Natural killer cell (primary cell): ENCODE measurements around the gene ERBB4. TPM values are rescaled to one million over a fixed set of nuclear protein-coding genes. Genes with fewer than 3 reads are reported as not detected.

Experiments
- ATAC-seq, 3 donors: fragments of 150-1000 bp in 2 of 3; fragments of 200-7000 bp in 1 of 3; cut with Tn5 transposase; 1 replicate in 1 of 3; 2 replicates in 2 of 3; pipeline ENCODE4 v1.10.0; 2021; ENCODE audit warnings: mild to moderate bottlenecking in 2 of 3, moderate library complexity in 2 of 3
- DNase-seq, 2 donors: peaks; one replicate each; pipeline versions ENCODE4 v3.0.0 to v3.0.0-alpha.2; 2013 to 2021; ENCODE audit warnings: mixed read lengths in 1 of 2
- H3K27ac ChIP-seq: one replicate; pipeline ENCODE4 v1.5.1; 2013; ENCODE audit warnings: mild to moderate bottlenecking, low read length
- H3K27me3 ChIP-seq: one replicate; pipeline ENCODE4 v1.6.1; 2013; ENCODE audit warnings: low read length; ENCODE audit not compliant: control insufficient read depth, insufficient read depth
- H3K36me3 ChIP-seq: one replicate; pipeline ENCODE4 v1.6.1; 2013; ENCODE audit warnings: low read length; ENCODE audit not compliant: control insufficient read depth, insufficient read depth
- H3K4me1 ChIP-seq: one replicate; pipeline ENCODE4 v1.6.1; 2013; ENCODE audit warnings: low read length; ENCODE audit not compliant: control insufficient read depth, insufficient read depth
- H3K4me3 ChIP-seq: one replicate; pipeline ENCODE4 v1.5.1; 2013; ENCODE audit warnings: low read length
- H3K9me3 ChIP-seq: one replicate; pipeline ENCODE4 v1.6.1; 2013; ENCODE audit warnings: low read length; ENCODE audit not compliant: control insufficient read depth, insufficient read depth
- H3K27ac Mint-ChIP-seq, 2 donors: one replicate each; pipeline ENCODE4 v1.8.0; 2022; ENCODE audit warnings: mild to moderate bottlenecking in 2 of 2, mixed read lengths in 2 of 2, moderate library complexity in 1 of 2
- H3K27me3 Mint-ChIP-seq, 2 donors: one replicate each; pipeline ENCODE4 v1.8.0; 2022; ENCODE audit warnings: low read depth in 2 of 2, mixed read lengths in 2 of 2
- H3K36me3 Mint-ChIP-seq: one replicate; pipeline ENCODE4 v1.8.0; 2022; ENCODE audit warnings: mixed read lengths
- H3K4me1 Mint-ChIP-seq, 2 donors: one replicate each; pipeline ENCODE4 v1.8.0; 2022; ENCODE audit warnings: mixed read lengths in 2 of 2
- H3K4me3 Mint-ChIP-seq: one replicate; pipeline ENCODE4 v1.8.0; 2022; ENCODE audit warnings: mild to moderate bottlenecking, moderate library complexity, mixed read lengths
- H3K9me3 Mint-ChIP-seq, 2 donors: one replicate each; pipeline ENCODE4 v1.8.0; 2022; ENCODE audit warnings: mixed read lengths in 2 of 2
- WGBS: methylation state at CpG from one replicate; pipeline ENCODE4 v1.1.7; 2013; ENCODE audit warnings: missing lambda C conversion rate; ENCODE audit not compliant: insufficient coverage; 5-methylcytosine and 5-hydroxymethylcytosine counted together
- intact Hi-C: fragments of 100-400 bp; cut with micrococcal nuclease; formaldehyde crosslinking; loops from one replicate; pipeline ENCODE4 v1.14.2; 2022
- total RNA-seq, 4 donors: library from RNA; stranded (reverse); fragments of 120-200 nt in 1 of 4; gene quantifications; one replicate each; pipeline versions ENCODE4 v1.2.3 to v1.2.4, GENCODE V29; 2013 to 2022
- TF ChIP-seq, protein P1 (sequence below): fragments of 200-600 bp; IDR thresholded peaks from one replicate; pipeline ENCODE4 v1.8.0; 2022; ENCODE audit warnings: antibody characterized with exemption

ERBB4 gene
- total RNA-seq, 3 donors from 2014 or later (not counting 1 experiment from before 2014, with no cell fraction given) = 0.08 TPM; not detected in 2

DNA sequence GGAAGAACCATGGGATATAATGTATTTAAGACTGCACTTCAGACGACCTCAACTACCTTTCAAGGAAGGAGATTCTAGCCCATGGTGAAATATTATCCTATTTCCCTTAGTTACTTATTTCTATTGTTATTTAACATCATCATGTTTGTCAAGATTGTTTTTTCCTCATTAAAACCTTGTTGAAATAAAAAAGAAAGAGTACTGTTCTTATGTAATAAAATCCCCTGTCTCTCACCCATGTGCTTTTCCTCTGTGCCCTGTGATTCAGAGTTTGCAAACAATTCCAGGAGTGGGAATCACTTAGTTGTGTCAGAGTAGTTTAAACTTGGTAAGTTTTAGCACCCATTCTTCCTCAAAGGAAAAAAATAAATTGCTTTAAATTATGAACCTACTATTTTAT is 43.6 kb downstream of the ERBB4 start:
- no peaks in the 10 kb centered on the region for H3K4me1 ChIP-seq
- no peaks in the 10 kb centered on the region for H3K27me3 ChIP-seq
- H3K27ac ChIP-seq = no peak overlapping the region
- WGBS = no CpG with 5 or more reads among the region's 1 CpG
- intact Hi-C loops = no loop called here
- peaks cover 0 to 3% of the 10 kb centered on the region in 2 donors for H3K9me3 Mint-ChIP-seq
- DNase-seq (no peak), ATAC-seq (no peak)
- no peak overlapping the region for H3K4me3 ChIP-seq
- no peaks in the 10 kb centered on the region for H3K27me3 Mint-ChIP-seq
- H3K4me1 Mint-ChIP-seq = no peaks in the 10 kb centered on the region
- TF ChIP-seq, protein P1, sequence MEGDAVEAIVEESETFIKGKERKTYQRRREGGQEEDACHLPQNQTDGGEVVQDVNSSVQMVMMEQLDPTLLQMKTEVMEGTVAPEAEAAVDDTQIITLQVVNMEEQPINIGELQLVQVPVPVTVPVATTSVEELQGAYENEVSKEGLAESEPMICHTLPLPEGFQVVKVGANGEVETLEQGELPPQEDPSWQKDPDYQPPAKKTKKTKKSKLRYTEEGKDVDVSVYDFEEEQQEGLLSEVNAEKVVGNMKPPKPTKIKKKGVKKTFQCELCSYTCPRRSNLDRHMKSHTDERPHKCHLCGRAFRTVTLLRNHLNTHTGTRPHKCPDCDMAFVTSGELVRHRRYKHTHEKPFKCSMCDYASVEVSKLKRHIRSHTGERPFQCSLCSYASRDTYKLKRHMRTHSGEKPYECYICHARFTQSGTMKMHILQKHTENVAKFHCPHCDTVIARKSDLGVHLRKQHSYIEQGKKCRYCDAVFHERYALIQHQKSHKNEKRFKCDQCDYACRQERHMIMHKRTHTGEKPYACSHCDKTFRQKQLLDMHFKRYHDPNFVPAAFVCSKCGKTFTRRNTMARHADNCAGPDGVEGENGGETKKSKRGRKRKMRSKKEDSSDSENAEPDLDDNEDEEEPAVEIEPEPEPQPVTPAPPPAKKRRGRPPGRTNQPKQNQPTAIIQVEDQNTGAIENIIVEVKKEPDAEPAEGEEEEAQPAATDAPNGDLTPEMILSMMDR = no peak
- no peak overlapping the region for H3K27ac Mint-ChIP-seq
- H3K9me3 ChIP-seq = no peaks in the 10 kb centered on the region
- H3K4me3 Mint-ChIP-seq = no peak overlapping the region
- no peaks in the 10 kb centered on the region for H3K36me3 Mint-ChIP-seq
- H3K36me3 ChIP-seq = no peaks in the 10 kb centered on the region

DNA sequence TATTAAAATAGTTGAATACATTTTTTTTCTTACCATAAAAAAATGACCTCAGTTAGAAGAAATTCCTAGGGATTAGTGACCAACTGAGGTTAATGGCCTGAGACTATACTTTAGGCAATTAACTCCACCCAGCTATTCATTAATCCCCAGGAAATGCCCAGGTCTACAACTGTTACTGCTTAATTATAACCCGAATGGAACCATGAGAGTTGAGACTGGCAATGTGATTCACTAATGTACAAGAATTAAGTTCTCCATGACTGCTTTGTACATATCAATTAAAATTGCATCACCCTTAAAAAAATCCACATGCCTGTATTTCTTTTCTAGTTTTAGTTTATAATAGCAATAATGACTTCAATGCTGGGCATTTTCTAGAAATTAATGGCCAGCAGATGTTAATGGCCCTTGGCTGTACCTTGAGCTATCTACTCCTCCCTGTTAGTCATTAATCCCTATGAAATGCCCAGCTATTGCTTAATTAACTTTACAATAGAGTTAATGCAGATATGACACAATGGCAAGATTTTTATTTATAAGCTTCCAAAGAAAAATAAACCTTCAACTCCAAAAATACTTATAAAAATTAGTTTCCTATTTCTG is 44.1 kb downstream of the ERBB4 start:
- no peaks in the 10 kb centered on the region for H3K36me3 Mint-ChIP-seq
- H3K9me3 ChIP-seq = no peaks in the 10 kb centered on the region
- H3K27ac Mint-ChIP-seq = no peak overlapping the region
- H3K36me3 ChIP-seq = no peaks in the 10 kb centered on the region
- peaks cover 0 to 3% of the 10 kb centered on the region in 2 donors for H3K9me3 Mint-ChIP-seq
- H3K4me1 ChIP-seq = no peaks in the 10 kb centered on the region
- no peaks in the 10 kb centered on the region for H3K27me3 Mint-ChIP-seq
- H3K4me1 Mint-ChIP-seq = no peaks in the 10 kb centered on the region
- H3K4me3 Mint-ChIP-seq = no peak overlapping the region
- 75% methylated on average over 1 of the region's 1 CpG for WGBS
- H3K4me3 ChIP-seq = no peak overlapping the region
- intact Hi-C loops = no loop called here
- ATAC-seq (no peak), DNase-seq (no peak)
- TF ChIP-seq, protein P1 = no peak
- no peaks in the 10 kb centered on the region for H3K27me3 ChIP-seq
- H3K27ac ChIP-seq = no peak overlapping the region

DNA sequence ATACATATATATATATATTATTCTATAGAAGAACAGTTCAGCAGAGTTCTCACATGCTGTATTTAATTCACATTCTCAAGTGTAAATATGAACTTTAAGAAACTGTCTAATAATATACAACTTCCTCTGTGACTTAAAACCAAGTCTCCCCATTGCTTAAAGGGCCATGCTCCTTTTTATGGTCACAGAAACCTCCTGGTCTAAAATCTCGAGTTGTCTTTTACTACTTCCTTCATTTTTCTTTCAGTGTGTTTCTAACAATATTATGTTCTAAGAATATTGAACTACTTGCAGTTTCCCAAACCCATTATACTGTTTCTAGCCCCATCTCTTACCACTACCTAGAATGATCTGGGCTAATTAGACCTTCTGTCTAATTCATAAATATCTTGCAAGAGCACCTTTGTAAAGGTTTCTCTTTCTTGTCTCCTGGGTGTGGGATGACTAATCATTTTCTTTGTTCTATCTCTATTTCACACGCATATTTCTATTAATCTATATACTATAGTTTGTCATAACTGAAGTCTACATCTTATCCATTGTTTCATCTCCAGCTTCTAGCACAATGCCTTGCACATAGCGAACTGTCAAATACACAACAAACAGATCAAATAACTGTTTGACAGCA is 48.8 kb downstream of the ERBB4 start:
- no peak overlapping the region for H3K27ac Mint-ChIP-seq
- intact Hi-C loops = no loop called here
- DNase-seq (no peak), ATAC-seq (no peak)
- no peaks in the 10 kb centered on the region for H3K27me3 Mint-ChIP-seq
- no peaks in the 10 kb centered on the region for H3K36me3 Mint-ChIP-seq
- TF ChIP-seq, protein P1 = no peak
- Histone ChIP-seq H3K4me3 (no peak overlapping the region), H3K27me3 (no peaks in the 10 kb centered on the region), H3K27ac (no peak overlapping the region), H3K4me1 (no peaks in the 10 kb centered on the region), H3K9me3 (no peaks in the 10 kb centered on the region), H3K36me3 (no peaks in the 10 kb centered on the region)
- peaks cover 2 to 3% of the 10 kb centered on the region in 2 donors for H3K9me3 Mint-ChIP-seq
- no peaks in the 10 kb centered on the region for H3K4me1 Mint-ChIP-seq
- WGBS = 77% methylated on average over 1 of the region's 3 CpGs
- no peak overlapping the region for H3K4me3 Mint-ChIP-seq

DNA sequence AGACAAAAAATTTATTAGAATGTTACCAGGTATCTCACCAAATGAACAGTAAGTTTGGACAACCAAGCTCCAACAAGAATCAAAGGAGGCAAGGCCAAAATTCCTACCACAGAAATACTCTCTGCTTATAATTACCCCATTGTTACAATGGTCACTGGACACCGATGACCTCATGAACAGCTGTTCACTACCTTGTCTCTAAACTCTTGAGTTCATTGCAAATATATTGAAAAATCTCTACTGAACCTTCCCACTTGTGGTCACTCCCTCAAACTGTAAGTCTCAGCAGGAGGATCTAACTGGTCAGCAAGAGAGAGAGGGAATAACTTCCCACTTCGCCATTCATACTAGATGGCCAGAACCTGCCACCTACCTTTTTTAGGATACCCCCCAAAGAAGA is 50.0 kb downstream of the ERBB4 start:
- no peaks in the 10 kb centered on the region for H3K36me3 ChIP-seq
- H3K9me3 Mint-ChIP-seq = peaks cover 2 to 5% of the 10 kb centered on the region in 2 donors
- intact Hi-C loops = no loop called here
- H3K9me3 ChIP-seq = no peaks in the 10 kb centered on the region
- H3K4me3 Mint-ChIP-seq = no peak overlapping the region
- DNase-seq (no peak), ATAC-seq (no peak)
- H3K4me3 ChIP-seq = no peak overlapping the region
- no peak overlapping the region for H3K27ac ChIP-seq
- no peak overlapping the region for H3K27ac Mint-ChIP-seq
- WGBS = 100% methylated on average over 1 of the region's 2 CpGs
- no peaks in the 10 kb centered on the region for H3K36me3 Mint-ChIP-seq
- no peaks in the 10 kb centered on the region for H3K4me1 ChIP-seq
- H3K27me3 Mint-ChIP-seq = no peaks in the 10 kb centered on the region
- no peaks in the 10 kb centered on the region for H3K27me3 ChIP-seq
- H3K4me1 Mint-ChIP-seq = no peaks in the 10 kb centered on the region
- TF ChIP-seq, protein P1 = no peak
